SK-N-SH (cell line): Measurements from ENCODE around the gene LPCAT2.

ENCODE experiments used
- EP300 ChIP-seq, 2 experiments: IDR thresholded peaks; 2 replicates each; pipeline versions ENCODE4 v1.4.0 to v1.6.1; 2012; ENCODE audit warnings: borderline replicate concordance in 1 of 2, low read depth in 1 of 2, low read length in 1 of 2
- FOSL2 ChIP-seq: IDR thresholded peaks from 2 replicates; pipeline ENCODE4 v1.4.0; 2012; ENCODE audit warnings: low read depth, mild to moderate bottlenecking, moderate library complexity, borderline replicate concordance
- GABPA ChIP-seq: IDR thresholded peaks from 2 replicates; pipeline ENCODE4 v1.4.0; 2012; ENCODE audit warnings: low read depth, mild to moderate bottlenecking
- JUND ChIP-seq: IDR thresholded peaks from 2 replicates; pipeline ENCODE4 v1.4.0; 2012
- NFIC ChIP-seq: IDR thresholded peaks from 2 replicates; pipeline ENCODE4 v1.4.0; 2012; ENCODE audit warnings: borderline replicate concordance
- POLR2AphosphoS5 ChIP-seq: IDR thresholded peaks from 2 replicates; pipeline ENCODE4 v1.6.1; 2012; ENCODE audit warnings: low read depth, low read length
- RAD21 ChIP-seq: IDR thresholded peaks from 2 replicates; pipeline ENCODE4 v1.6.1; 2012; ENCODE audit warnings: mild to moderate bottlenecking, low read length
- SIN3A ChIP-seq: IDR thresholded peaks from 2 replicates; pipeline ENCODE4 v1.6.1; 2012; ENCODE audit warnings: low read depth, mild to moderate bottlenecking, low read length, moderate library complexity, borderline replicate concordance
- TEAD4 ChIP-seq: IDR thresholded peaks from 2 replicates; pipeline ENCODE4 v1.4.0; 2012; ENCODE audit warnings: mild to moderate bottlenecking, borderline replicate concordance; ENCODE audit not compliant: insufficient read depth
- YY1 ChIP-seq: IDR thresholded peaks from 2 replicates; pipeline ENCODE4 v1.4.0; 2012; ENCODE audit warnings: low read depth, mild to moderate bottlenecking
- TF ChIP-seq, protein P1 (sequence below): fragments of 200-600 bp; sonication (generic); IDR thresholded peaks from 2 replicates; pipeline ENCODE4 v1.6.1; 2017; ENCODE audit warnings: antibody characterized with exemption, mild to moderate bottlenecking, moderate library complexity
- TF ChIP-seq, protein P2 (sequence below): IDR thresholded peaks from 2 replicates; pipeline ENCODE4; 2012
- TF ChIP-seq, protein P3 (sequence below): IDR thresholded peaks from 2 replicates; pipeline ENCODE4 v1.4.0; 2012; ENCODE audit warnings: low read depth, borderline replicate concordance
- TF ChIP-seq, protein P4 (sequence below): IDR thresholded peaks from 2 replicates; pipeline ENCODE4 v1.6.1; 2012; ENCODE audit warnings: mild to moderate bottlenecking, low read depth, low read length, moderate library complexity

DNA sequence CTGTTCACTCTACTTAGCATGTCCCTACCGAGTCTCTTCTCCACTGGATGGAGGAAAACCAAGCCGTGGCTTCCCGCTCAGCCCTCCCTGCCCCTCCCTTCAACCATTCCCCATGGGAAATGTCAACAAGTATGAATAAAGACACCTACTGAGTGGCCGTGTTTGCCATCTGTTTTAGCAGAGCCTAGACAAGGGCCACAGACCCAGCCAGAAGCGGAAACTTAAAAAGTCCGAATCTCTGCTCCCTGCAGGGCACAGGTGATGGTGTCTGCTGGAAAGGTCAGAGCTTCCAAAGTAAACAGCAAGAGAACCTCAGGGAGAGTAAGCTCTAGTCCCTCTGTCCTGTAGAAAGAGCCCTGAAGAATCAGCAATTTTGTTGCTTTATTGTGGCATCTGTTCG, 2.8 kb upstream of the LPCAT2 start:
- TF ChIP-seq, protein P1, sequence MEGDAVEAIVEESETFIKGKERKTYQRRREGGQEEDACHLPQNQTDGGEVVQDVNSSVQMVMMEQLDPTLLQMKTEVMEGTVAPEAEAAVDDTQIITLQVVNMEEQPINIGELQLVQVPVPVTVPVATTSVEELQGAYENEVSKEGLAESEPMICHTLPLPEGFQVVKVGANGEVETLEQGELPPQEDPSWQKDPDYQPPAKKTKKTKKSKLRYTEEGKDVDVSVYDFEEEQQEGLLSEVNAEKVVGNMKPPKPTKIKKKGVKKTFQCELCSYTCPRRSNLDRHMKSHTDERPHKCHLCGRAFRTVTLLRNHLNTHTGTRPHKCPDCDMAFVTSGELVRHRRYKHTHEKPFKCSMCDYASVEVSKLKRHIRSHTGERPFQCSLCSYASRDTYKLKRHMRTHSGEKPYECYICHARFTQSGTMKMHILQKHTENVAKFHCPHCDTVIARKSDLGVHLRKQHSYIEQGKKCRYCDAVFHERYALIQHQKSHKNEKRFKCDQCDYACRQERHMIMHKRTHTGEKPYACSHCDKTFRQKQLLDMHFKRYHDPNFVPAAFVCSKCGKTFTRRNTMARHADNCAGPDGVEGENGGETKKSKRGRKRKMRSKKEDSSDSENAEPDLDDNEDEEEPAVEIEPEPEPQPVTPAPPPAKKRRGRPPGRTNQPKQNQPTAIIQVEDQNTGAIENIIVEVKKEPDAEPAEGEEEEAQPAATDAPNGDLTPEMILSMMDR = no peak
- TF ChIP-seq EP300 (IDR thresholded peaks at IDR 0.05; ENCODE audit: borderline replicate concordance in 1 of 2, low read depth in 1 of 2, low read length in 1 of 2) = no peak
- TF ChIP-seq, protein P2, sequence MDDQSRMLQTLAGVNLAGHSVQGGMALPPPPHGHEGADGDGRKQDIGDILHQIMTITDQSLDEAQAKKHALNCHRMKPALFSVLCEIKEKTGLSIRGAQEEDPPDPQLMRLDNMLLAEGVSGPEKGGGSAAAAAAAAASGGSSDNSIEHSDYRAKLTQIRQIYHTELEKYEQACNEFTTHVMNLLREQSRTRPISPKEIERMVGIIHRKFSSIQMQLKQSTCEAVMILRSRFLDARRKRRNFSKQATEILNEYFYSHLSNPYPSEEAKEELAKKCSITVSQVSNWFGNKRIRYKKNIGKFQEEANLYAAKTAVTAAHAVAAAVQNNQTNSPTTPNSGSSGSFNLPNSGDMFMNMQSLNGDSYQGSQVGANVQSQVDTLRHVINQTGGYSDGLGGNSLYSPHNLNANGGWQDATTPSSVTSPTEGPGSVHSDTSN = no peak
- no peak for TF ChIP-seq JUND
- no peak for TF ChIP-seq GABPA
- TF ChIP-seq RAD21 = no peak
- no peak for TF ChIP-seq NFIC
- TF ChIP-seq, protein P3, sequence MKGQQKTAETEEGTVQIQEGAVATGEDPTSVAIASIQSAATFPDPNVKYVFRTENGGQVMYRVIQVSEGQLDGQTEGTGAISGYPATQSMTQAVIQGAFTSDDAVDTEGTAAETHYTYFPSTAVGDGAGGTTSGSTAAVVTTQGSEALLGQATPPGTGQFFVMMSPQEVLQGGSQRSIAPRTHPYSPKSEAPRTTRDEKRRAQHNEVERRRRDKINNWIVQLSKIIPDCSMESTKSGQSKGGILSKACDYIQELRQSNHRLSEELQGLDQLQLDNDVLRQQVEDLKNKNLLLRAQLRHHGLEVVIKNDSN = no peak
- TF ChIP-seq POLR2AphosphoS5 = no peak
- TF ChIP-seq YY1 = no peak
- TF ChIP-seq, protein P4, sequence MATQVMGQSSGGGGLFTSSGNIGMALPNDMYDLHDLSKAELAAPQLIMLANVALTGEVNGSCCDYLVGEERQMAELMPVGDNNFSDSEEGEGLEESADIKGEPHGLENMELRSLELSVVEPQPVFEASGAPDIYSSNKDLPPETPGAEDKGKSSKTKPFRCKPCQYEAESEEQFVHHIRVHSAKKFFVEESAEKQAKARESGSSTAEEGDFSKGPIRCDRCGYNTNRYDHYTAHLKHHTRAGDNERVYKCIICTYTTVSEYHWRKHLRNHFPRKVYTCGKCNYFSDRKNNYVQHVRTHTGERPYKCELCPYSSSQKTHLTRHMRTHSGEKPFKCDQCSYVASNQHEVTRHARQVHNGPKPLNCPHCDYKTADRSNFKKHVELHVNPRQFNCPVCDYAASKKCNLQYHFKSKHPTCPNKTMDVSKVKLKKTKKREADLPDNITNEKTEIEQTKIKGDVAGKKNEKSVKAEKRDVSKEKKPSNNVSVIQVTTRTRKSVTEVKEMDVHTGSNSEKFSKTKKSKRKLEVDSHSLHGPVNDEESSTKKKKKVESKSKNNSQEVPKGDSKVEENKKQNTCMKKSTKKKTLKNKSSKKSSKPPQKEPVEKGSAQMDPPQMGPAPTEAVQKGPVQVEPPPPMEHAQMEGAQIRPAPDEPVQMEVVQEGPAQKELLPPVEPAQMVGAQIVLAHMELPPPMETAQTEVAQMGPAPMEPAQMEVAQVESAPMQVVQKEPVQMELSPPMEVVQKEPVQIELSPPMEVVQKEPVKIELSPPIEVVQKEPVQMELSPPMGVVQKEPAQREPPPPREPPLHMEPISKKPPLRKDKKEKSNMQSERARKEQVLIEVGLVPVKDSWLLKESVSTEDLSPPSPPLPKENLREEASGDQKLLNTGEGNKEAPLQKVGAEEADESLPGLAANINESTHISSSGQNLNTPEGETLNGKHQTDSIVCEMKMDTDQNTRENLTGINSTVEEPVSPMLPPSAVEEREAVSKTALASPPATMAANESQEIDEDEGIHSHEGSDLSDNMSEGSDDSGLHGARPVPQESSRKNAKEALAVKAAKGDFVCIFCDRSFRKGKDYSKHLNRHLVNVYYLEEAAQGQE = no peak
- no peak for TF ChIP-seq FOSL2
- no peak for TF ChIP-seq TEAD4
- TF ChIP-seq SIN3A = no peak
